ENCODE data around the gene GPR142. TPM values are rescaled to one million over a fixed set of nuclear protein-coding genes. Genes with fewer than 3 reads are reported as not detected.

GPR142 gene
- total RNA-seq, 4 donors from 2014 or later: 0.39 to 0.83 (median 0.40) TPM; not detected in 1

GRCh38 chr17:74394977-74395376, 27.7 kb downstream of the GPR142 start:
- no peak overlapping the region for H3K27ac ChIP-seq (replicated peaks in 1 of 4)
- WGBS: 94% methylated on average over 7 of the region's 7 CpGs
- DNase-seq (ENCODE audit: extremely low spot score): no peak
- intact Hi-C loops (cut with DNase I): no loop called here
- no peak overlapping the region for H3K4me3 ChIP-seq
- H3K4me1 ChIP-seq: no peaks in the 10 kb centered on the region
- TF ChIP-seq EP300 (IDR thresholded peaks at IDR 0.05) (no peak), CTCF (IDR thresholded peaks at IDR 0.05) (no peak), POLR2A (IDR thresholded peaks at IDR 0.05; ENCODE audit: low read depth) (no peak)
- no peaks in the 10 kb centered on the region for H3K27me3 ChIP-seq
- H3K36me3 ChIP-seq: no peaks in the 10 kb centered on the region
- H3K9me3 ChIP-seq: peaks cover 0 to 3% (median 0%) of the 10 kb centered on the region in 4 donors

- Histone ChIP-seq H3K27me3 (no peaks in the 10 kb centered on the region), H3K27ac (replicated peaks in 1 of 4) (no peak overlapping the region), H3K4me3 (no peak overlapping the region), H3K36me3 (no peaks in the 10 kb centered on the region), H3K4me1 (no peaks in the 10 kb centered on the region), H3K9me3 (peaks cover 0 to 3% (median 0%) of the 10 kb centered on the region in 4 donors)
- WGBS: 71% methylated on average over 4 of the region's 4 CpGs
- intact Hi-C loops (cut with DNase I): no loop called here
- TF ChIP-seq EP300 (IDR thresholded peaks at IDR 0.05) (no peak), POLR2AphosphoS5 (IDR thresholded peaks at IDR 0.05) (no peak), POLR2A (IDR thresholded peaks at IDR 0.05; ENCODE audit: low read depth) (no peak), CTCF (IDR thresholded peaks at IDR 0.05) (no peak)
- DNase-seq (ENCODE audit: extremely low spot score): no peak
These were observed 29.3 kb downstream of the GPR142 start for GRCh38 chr17:74396567-74396966.

- intact Hi-C loops (cut with DNase I): no loop called here
- peaks cover 0 to 26% (median 0%) of the 10 kb centered on the region in 4 donors for H3K27me3 ChIP-seq
- no peaks in the 10 kb centered on the region for H3K9me3 ChIP-seq
- TF ChIP-seq POLR2AphosphoS5 (IDR thresholded peaks at IDR 0.05) (no peak), POLR2A (IDR thresholded peaks at IDR 0.05; ENCODE audit: low read depth) (no peak), EP300 (IDR thresholded peaks at IDR 0.05) (no peak), CTCF (IDR thresholded peaks at IDR 0.05) (no peak)
- no peak for DNase-seq (ENCODE audit: extremely low spot score)
- H3K4me1 ChIP-seq: no peaks in the 10 kb centered on the region
- H3K36me3 ChIP-seq: no peaks in the 10 kb centered on the region
- no peak overlapping the region for H3K27ac ChIP-seq (replicated peaks in 1 of 4)
- 79% methylated on average over 6 of the region's 7 CpGs for WGBS
- no peak overlapping the region for H3K4me3 ChIP-seq
These were observed 34.7 kb downstream of the GPR142 start for GRCh38 chr17:74402048-74402447.

- TF ChIP-seq EP300 (IDR thresholded peaks at IDR 0.05) (no peak), POLR2AphosphoS5 (IDR thresholded peaks at IDR 0.05) (no peak), POLR2A (IDR thresholded peaks at IDR 0.05; ENCODE audit: low read depth) (no peak), CTCF (IDR thresholded peaks at IDR 0.05) (no peak)
- intact Hi-C loops (cut with DNase I): no loop called here
- H3K4me3 ChIP-seq: no peak overlapping the region
- DNase-seq (ENCODE audit: extremely low spot score): no peak
- H3K36me3 ChIP-seq: no peaks in the 10 kb centered on the region
- peaks cover 0 to 26% (median 0%) of the 10 kb centered on the region in 4 donors for H3K27me3 ChIP-seq
- WGBS: 58% methylated on average over 10 of the region's 12 CpGs
- no peak overlapping the region for H3K27ac ChIP-seq (replicated peaks in 1 of 4)
- H3K9me3 ChIP-seq: no peaks in the 10 kb centered on the region
- H3K4me1 ChIP-seq: no peaks in the 10 kb centered on the region
These were observed 36.3 kb downstream of the GPR142 start for GRCh38 chr17:74403512-74404137.

- WGBS: 65% methylated on average over 5 of the region's 7 CpGs
- no peak for DNase-seq (ENCODE audit: extremely low spot score)
- Histone ChIP-seq H3K36me3 (no peaks in the 10 kb centered on the region), H3K9me3 (no peaks in the 10 kb centered on the region), H3K27ac (replicated peaks in 1 of 4) (no peak overlapping the region), H3K27me3 (peaks cover 0 to 26% (median 0%) of the 10 kb centered on the region in 4 donors), H3K4me1 (no peaks in the 10 kb centered on the region), H3K4me3 (no peak overlapping the region)
- TF ChIP-seq POLR2AphosphoS5 (IDR thresholded peaks at IDR 0.05) (no peak), POLR2A (IDR thresholded peaks at IDR 0.05; ENCODE audit: low read depth) (no peak)
- intact Hi-C loops (cut with DNase I): no loop called here
These were observed 36.9 kb downstream of the GPR142 start for GRCh38 chr17:74404218-74404617.

Data from esophagus muscularis mucosa (tissue), 4 donors.